ENCODE measurements around the gene TM4SF5. TPM values are rescaled to one million over a fixed set of nuclear protein-coding genes. Genes with fewer than 3 reads are reported as not detected.
A peak's percentile ranks its signal among the peaks of the same experiment; 100 is the strongest.

TM4SF5 gene
- total RNA-seq, 1 donor from 2014 or later = not detected

DNA sequence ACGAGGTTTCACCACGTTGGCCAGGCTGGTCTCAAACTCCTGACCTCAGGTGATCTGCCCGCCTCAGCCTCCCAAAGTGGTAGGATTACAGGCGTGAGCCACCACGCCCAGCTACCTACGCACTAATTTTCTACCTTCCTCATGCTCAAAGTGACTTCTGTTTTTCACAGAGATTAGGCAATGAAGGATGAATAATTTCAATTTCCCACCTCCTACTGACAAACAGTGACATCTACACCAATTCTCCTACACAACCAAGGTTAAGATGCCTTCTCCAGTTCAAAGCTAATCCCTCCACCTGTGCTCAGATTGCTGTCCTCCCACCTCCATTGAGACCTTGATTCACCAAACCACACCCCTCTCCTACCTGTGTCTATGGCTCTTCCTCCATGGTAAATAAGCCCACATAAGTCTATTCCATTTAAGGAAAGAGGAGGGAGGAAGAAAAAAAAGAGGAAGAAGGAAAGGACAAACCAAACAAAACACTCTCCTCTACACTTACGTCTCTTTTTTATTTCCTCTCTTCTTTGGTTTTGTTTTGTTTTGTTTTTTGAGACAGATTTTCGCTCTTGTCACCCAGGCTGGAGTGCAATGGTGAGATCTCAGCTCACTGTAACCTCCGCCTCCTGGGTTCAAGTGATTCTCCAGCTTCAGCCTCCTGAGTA lies 45.9 kb upstream of the TM4SF5 start:
- H3K9me3 Mint-ChIP-seq (ENCODE audit: unreplicated experiment) = no peaks in the 10 kb centered on the region
- H3K36me3 Mint-ChIP-seq (ENCODE audit: low read depth, unreplicated experiment) = no peaks in the 10 kb centered on the region
- no peaks in the 10 kb centered on the region for H3K4me1 Mint-ChIP-seq (ENCODE audit: low read depth, unreplicated experiment)
- no peak overlapping the region for H2AFZ ChIP-seq (ENCODE audit: low read depth, low read length)
- H3K9me3 ChIP-seq (ENCODE audit: insufficient read depth, low read depth, low read length) = no peaks in the 10 kb centered on the region
- H3K36me3 ChIP-seq (ENCODE audit: insufficient read depth, low read length) = no peaks in the 10 kb centered on the region
- TF ChIP-seq EZH2 (IDR thresholded peaks at IDR 0.05; ENCODE audit: insufficient read depth, low read length) (no peak), CTCF (IDR thresholded peaks at IDR 0.05; ENCODE audit: insufficient read depth, low read depth, low read length) (no peak)
- H3K4me1 ChIP-seq (ENCODE audit: insufficient read depth, low read length) = peaks cover 9% of the 10 kb centered on the region
- H3K27me3 Mint-ChIP-seq (ENCODE audit: low read depth, unreplicated experiment) = peaks cover 8% of the 10 kb centered on the region
- no peaks in the 10 kb centered on the region for H3K79me2 ChIP-seq (ENCODE audit: insufficient read depth, low read length)
- no peak overlapping the region for H3K4me2 ChIP-seq (ENCODE audit: low read length)
- DNase-seq (ENCODE audit: low read depth) (no peak), FAIRE-seq (no peak)
- no peaks in the 10 kb centered on the region for H3K27me3 ChIP-seq (ENCODE audit: insufficient read depth, low read length)
- no peak overlapping the region for H3K27ac Mint-ChIP-seq (ENCODE audit: unreplicated experiment)
- H3K9ac ChIP-seq (ENCODE audit: low read length) = no peak overlapping the region
- no peaks in the 10 kb centered on the region for H4K20me1 ChIP-seq (ENCODE audit: insufficient read depth, low read length)
- no peak overlapping the region for H3K4me3 Mint-ChIP-seq (ENCODE audit: unreplicated experiment)
- no peak overlapping the region for H3K4me3 ChIP-seq (ENCODE audit: insufficient read depth, low read depth, low read length)
- no peak overlapping the region for H3K27ac ChIP-seq (ENCODE audit: low read depth, low read length)

DNA sequence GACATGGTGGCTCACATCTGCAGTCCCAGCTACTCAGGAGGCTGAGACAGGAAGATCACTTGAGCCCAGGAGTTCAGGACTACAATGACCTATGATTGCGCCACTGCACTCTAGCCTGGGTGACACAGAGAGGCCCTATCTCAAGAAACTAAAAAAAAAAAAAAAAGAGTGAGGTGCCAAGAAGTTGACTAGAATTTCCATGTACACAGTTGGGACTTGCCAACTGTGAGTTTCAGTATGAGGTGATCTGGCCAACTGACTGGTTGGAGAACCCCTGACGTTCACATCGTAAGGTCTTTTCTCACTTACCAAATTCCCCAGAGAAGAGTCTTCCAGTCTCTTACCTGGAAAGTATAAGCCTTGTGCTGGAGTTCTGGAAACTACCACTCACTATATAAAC lies 43.6 kb upstream of the TM4SF5 start:
- Mint-ChIP-seq H3K4me1 (ENCODE audit: low read depth, unreplicated experiment) (no peaks in the 10 kb centered on the region), H3K36me3 (ENCODE audit: low read depth, unreplicated experiment) (no peaks in the 10 kb centered on the region), H3K9me3 (ENCODE audit: unreplicated experiment) (no peaks in the 10 kb centered on the region), H3K4me3 (ENCODE audit: unreplicated experiment) (no peak overlapping the region), H3K27me3 (ENCODE audit: low read depth, unreplicated experiment) (peaks cover 8% of the 10 kb centered on the region), H3K27ac (ENCODE audit: unreplicated experiment) (no peak overlapping the region)
- FAIRE-seq (no peak), DNase-seq (ENCODE audit: low read depth) (no peak)
- no peaks in the 10 kb centered on the region for H4K20me1 ChIP-seq (ENCODE audit: insufficient read depth, low read length)
- no peaks in the 10 kb centered on the region for H3K4me1 ChIP-seq (ENCODE audit: insufficient read depth, low read length)
- H3K27me3 ChIP-seq (ENCODE audit: insufficient read depth, low read length) = no peaks in the 10 kb centered on the region
- no peak overlapping the region for H3K27ac ChIP-seq (ENCODE audit: low read depth, low read length)
- no peak overlapping the region for H3K4me2 ChIP-seq (ENCODE audit: low read length)
- H3K9me3 ChIP-seq (ENCODE audit: insufficient read depth, low read depth, low read length) = no peaks in the 10 kb centered on the region
- TF ChIP-seq EZH2 (IDR thresholded peaks at IDR 0.05; ENCODE audit: insufficient read depth, low read length) = no peak
- no peaks in the 10 kb centered on the region for H3K36me3 ChIP-seq (ENCODE audit: insufficient read depth, low read length)
- no peak overlapping the region for H3K9ac ChIP-seq (ENCODE audit: low read length)
- no peaks in the 10 kb centered on the region for H3K79me2 ChIP-seq (ENCODE audit: insufficient read depth, low read length)
- H3K4me3 ChIP-seq (ENCODE audit: insufficient read depth, low read depth, low read length) = no peak overlapping the region
- no peak overlapping the region for H2AFZ ChIP-seq (ENCODE audit: low read depth, low read length)

DNA sequence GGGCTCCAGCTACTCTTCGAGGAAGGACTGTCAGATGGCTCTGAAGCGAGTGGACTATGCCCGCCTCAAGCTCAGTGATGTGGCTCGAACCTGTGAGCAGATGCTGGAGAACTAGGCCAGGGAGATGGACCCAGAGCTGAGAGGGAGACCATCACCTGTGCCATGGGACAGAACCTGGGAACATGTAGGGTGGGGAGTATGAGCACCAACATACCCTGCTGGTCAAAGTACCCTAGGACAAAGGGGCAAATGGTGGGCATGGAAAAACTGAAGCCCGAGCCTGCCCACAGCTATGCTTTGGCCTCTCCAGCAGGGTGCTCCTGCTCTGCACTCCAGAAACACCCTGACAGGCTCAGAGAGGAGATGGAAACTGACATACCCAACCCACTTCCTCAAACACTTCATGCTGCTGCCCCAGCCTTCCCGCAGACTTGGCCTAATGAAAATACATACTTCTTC lies 38.6 kb upstream of the TM4SF5 start:
- no peaks in the 10 kb centered on the region for H3K9me3 Mint-ChIP-seq (ENCODE audit: unreplicated experiment)
- no peaks in the 10 kb centered on the region for H3K4me1 Mint-ChIP-seq (ENCODE audit: low read depth, unreplicated experiment)
- no peak overlapping the region for H3K4me3 ChIP-seq (ENCODE audit: insufficient read depth, low read depth, low read length)
- no peaks in the 10 kb centered on the region for H4K20me1 ChIP-seq (ENCODE audit: insufficient read depth, low read length)
- no peak for TF ChIP-seq CTCF (IDR thresholded peaks at IDR 0.05; ENCODE audit: insufficient read depth, low read depth, low read length)
- no peak for TF ChIP-seq EZH2 (IDR thresholded peaks at IDR 0.05; ENCODE audit: insufficient read depth, low read length)
- peaks cover 4% of the 10 kb centered on the region for H3K27me3 ChIP-seq (ENCODE audit: insufficient read depth, low read length)
- H2AFZ ChIP-seq (ENCODE audit: low read depth, low read length) = no peak overlapping the region
- H3K4me2 ChIP-seq (ENCODE audit: low read length) = no peak overlapping the region
- H3K9ac ChIP-seq (ENCODE audit: low read length) = no peak overlapping the region
- H3K27ac ChIP-seq (ENCODE audit: low read depth, low read length) = no peak overlapping the region
- no peaks in the 10 kb centered on the region for H3K36me3 ChIP-seq (ENCODE audit: insufficient read depth, low read length)
- H3K9me3 ChIP-seq (ENCODE audit: insufficient read depth, low read depth, low read length) = no peaks in the 10 kb centered on the region
- H3K27ac Mint-ChIP-seq (ENCODE audit: unreplicated experiment) = no peak overlapping the region
- peaks cover 1% of the 10 kb centered on the region for H3K36me3 Mint-ChIP-seq (ENCODE audit: low read depth, unreplicated experiment)
- H3K4me1 ChIP-seq (ENCODE audit: insufficient read depth, low read length) = peaks cover under 1% of the 10 kb centered on the region
- no peaks in the 10 kb centered on the region for H3K79me2 ChIP-seq (ENCODE audit: insufficient read depth, low read length)
- DNase-seq (ENCODE audit: low read depth) (no peak), FAIRE-seq (no peak)
- peak overlapping the region; percentile 66 for H3K4me3 Mint-ChIP-seq (ENCODE audit: unreplicated experiment)
- peaks cover 6% of the 10 kb centered on the region for H3K27me3 Mint-ChIP-seq (ENCODE audit: low read depth, unreplicated experiment)

All from astrocyte (in vitro differentiated cells and primary cell).